GM23248 (cell line): ENCODE results near the gene NTPCR.
"Not testable (repeated sequence)": the region's sequence is repeated elsewhere in the genome, so short reads cannot be mapped to it uniquely, and the experiment has no call there.

Source experiments
- EZH2 ChIP-seq: fragments of 200-600 bp; sonication (generic); IDR thresholded peaks from 2 replicates; pipeline ENCODE4 v1.6.1; 2018; ENCODE audit warnings: antibody characterized with exemption, mild to moderate bottlenecking; ENCODE audit not compliant: insufficient read depth, poor library complexity, severe bottlenecking
- EZH2phosphoT487 ChIP-seq: fragments of 200-600 bp; sonication (generic); IDR thresholded peaks from 2 replicates; pipeline ENCODE4 v1.6.1; 2018; ENCODE audit warnings: antibody characterized with exemption, moderate library complexity, mild to moderate bottlenecking, low read depth; ENCODE audit not compliant: insufficient read depth

- not testable (repeated sequence) for TF ChIP-seq EZH2, EZH2phosphoT487
Observed at GRCh38 chr1:232927166-232927565, 23.2 kb upstream of the NTPCR start.
